ENCODE results near the gene HSPA5. TPM values are rescaled to one million over a fixed set of nuclear protein-coding genes. Genes with fewer than 3 reads are reported as not detected.
A peak's percentile ranks its signal among the peaks of the same experiment; 100 is the strongest.
"Not testable (repeated sequence)": the region's sequence is repeated elsewhere in the genome, so short reads cannot be mapped to it uniquely, and the experiment has no call there.

Gene HSPA5
- total and polyA plus RNA-seq, 5 donors from 2014 or later = 132 to 167 (median 150) TPM

DNA sequence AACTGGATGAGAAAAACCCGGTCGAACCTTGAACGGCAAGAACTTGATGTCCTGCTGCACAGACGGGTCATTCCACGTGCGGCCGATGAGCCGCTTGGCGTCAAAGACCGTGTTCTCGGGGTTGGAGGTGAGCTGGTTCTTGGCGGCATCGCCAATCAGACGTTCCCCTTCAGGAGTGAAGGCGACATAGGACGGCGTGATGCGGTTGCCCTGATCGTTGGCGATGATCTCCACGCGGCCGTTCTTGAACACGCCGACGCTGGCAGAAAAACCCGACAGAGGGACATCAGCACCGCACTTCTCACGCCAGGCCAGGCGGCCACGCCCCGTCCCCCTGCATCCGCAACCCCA is 519 bp downstream of the HSPA5 start:
- peaks cover 6% of the 10 kb centered on the region for H3K27me3 Mint-ChIP-seq
- peaks cover 42% of the 10 kb centered on the region for H3K36me3 Mint-ChIP-seq
- peaks cover 39% of the 10 kb centered on the region for H3K36me3 ChIP-seq (ENCODE audit: control insufficient read depth, insufficient read depth, low read length)
- H3K4me1 Mint-ChIP-seq = peaks cover 26 to 62% (median 46%) of the 10 kb centered on the region in 4 donors
- no peaks in the 10 kb centered on the region for H3K9me3 Mint-ChIP-seq
- H3K4me3 ChIP-seq (ENCODE audit: low read depth, low read length) = peak overlapping the region; percentile 87
- DNase-seq (peak in 1 of 3 donors; percentile 63), ATAC-seq (ENCODE audit: low read depth in 2 of 2) (no peak)
- peaks cover 52% of the 10 kb centered on the region for H3K4me1 ChIP-seq (ENCODE audit: control insufficient read depth, insufficient read depth, low read length, poor library complexity, severe bottlenecking)
- peak overlapping the region; percentile 93 to 99 (median 96) for H3K4me3 Mint-ChIP-seq
- H3K27ac ChIP-seq (ENCODE audit: insufficient read depth, low read length, poor library complexity, severe bottlenecking) = peak overlapping the region; percentile 94
- H3K27ac Mint-ChIP-seq = peak overlapping the region; percentile 97 to 100 (median 99)
- H3K27me3 ChIP-seq (ENCODE audit: control insufficient read depth, insufficient read depth, low read length) = no peaks in the 10 kb centered on the region
- no peaks in the 10 kb centered on the region for H3K9me3 ChIP-seq (ENCODE audit: control insufficient read depth in 2 of 2, low read length in 2 of 2)

DNA sequence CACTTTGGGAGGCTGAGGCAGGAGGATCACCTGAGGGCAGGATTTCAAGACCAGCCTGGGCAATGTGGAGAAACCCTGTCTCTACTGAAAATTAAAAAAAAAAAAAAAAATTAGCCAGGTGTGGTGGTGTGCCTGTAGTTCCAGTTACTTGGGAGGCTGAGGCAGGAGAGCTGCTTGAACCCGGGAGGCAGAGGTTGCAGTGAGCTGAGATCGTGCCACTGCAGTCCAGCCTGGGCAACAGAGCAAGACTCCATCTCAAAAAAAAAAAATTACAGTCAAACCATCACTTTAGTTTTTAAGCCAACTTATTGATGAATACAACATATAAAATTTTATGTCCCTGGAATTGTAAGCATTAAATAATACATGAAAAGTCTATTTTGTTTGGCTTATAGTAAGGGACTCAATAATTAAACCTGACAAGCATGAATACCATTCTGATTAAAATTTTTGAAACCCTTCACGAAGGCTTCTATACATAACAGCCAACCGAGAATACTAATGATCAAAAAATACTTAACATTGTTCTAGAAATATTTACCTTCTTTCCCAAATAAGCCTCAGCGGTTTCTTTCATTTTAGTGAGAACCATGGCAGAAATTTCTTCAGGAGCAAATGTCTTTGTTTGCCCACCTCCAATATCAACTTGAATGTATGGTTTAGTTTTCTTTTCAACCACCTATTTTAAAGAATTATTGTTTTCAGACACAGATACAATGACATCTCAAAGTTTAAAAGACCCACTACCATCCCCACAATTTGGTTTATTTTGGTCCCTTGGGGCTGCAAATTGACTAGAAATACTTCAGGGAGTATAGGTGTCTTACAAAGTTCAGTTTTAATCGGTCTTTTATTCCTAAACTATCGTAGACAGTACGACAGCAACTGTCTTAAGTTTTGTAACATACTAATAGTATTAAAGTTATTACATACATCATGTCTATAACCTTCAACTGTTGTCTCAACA is 1.2 kb downstream of the HSPA5 start:
- no peak for DNase-seq

DNA sequence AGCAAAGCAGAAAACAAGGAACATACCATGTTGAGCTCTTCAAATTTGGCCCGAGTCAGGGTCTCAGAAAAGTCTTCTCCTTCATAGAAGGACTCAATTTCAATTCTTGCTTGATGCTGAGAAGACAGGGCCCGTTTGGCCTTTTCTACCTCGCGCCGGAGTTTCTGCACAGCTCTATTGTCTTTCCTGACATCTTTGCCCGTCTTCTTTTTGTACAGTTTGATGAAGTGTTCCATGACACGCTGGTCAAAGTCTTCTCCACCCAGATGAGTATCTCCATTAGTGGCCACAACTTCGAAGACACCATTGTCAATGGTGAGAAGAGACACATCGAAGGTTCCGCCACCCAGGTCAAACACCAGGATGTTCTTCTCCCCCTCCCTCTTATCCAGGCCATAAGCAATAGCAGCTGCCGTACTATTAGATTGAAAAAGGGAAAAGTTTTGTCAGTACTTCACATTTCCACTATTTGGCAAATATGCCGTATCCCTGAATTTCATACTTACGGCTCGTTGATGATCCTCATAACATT is 2.2 kb downstream of the HSPA5 start:
- peak overlapping the region; percentile 93 to 99 (median 96) for H3K4me3 Mint-ChIP-seq
- H3K9me3 ChIP-seq (ENCODE audit: control insufficient read depth in 2 of 2, low read length in 2 of 2) = no peaks in the 10 kb centered on the region
- peaks cover 31 to 70% (median 53%) of the 10 kb centered on the region in 4 donors for H3K4me1 Mint-ChIP-seq
- H3K27me3 Mint-ChIP-seq = peaks cover 6% of the 10 kb centered on the region
- peaks cover 53% of the 10 kb centered on the region for H3K4me1 ChIP-seq (ENCODE audit: control insufficient read depth, insufficient read depth, low read length, poor library complexity, severe bottlenecking)
- ATAC-seq (ENCODE audit: low read depth in 2 of 2) (no peak), DNase-seq (no peak)
- no peaks in the 10 kb centered on the region for H3K9me3 Mint-ChIP-seq
- H3K27me3 ChIP-seq (ENCODE audit: control insufficient read depth, insufficient read depth, low read length) = no peaks in the 10 kb centered on the region
- peak overlapping the region; percentile 18 for H3K27ac ChIP-seq (ENCODE audit: insufficient read depth, low read length, poor library complexity, severe bottlenecking)
- H3K36me3 ChIP-seq (ENCODE audit: control insufficient read depth, insufficient read depth, low read length) = peaks cover 51% of the 10 kb centered on the region
- peak overlapping the region; percentile 9 to 78 (median 61) for H3K27ac Mint-ChIP-seq
- peak overlapping the region; percentile 87 for H3K4me3 ChIP-seq (ENCODE audit: low read depth, low read length)
- peaks cover 48% of the 10 kb centered on the region for H3K36me3 Mint-ChIP-seq

More for the DNA sequence above, 1.2 kb downstream of the HSPA5 start:
- H3K27ac ChIP-seq (ENCODE audit: insufficient read depth, low read length, poor library complexity, severe bottlenecking) = peak overlapping the region; percentile 94
- ATAC-seq (ENCODE audit: low read depth in 2 of 2) = no peak
- H3K36me3 Mint-ChIP-seq = peaks cover 48% of the 10 kb centered on the region
- peaks cover 53% of the 10 kb centered on the region for H3K4me1 ChIP-seq (ENCODE audit: control insufficient read depth, insufficient read depth, low read length, poor library complexity, severe bottlenecking)
- no peaks in the 10 kb centered on the region for H3K9me3 Mint-ChIP-seq
- peak overlapping the region; percentile 87 for H3K4me3 ChIP-seq (ENCODE audit: low read depth, low read length)
- H3K4me3 Mint-ChIP-seq = peak overlapping the region; percentile 93 to 99 (median 96)
- no peaks in the 10 kb centered on the region for H3K9me3 ChIP-seq (ENCODE audit: control insufficient read depth in 2 of 2, low read length in 2 of 2)
- peaks cover 31 to 69% (median 53%) of the 10 kb centered on the region in 4 donors for H3K4me1 Mint-ChIP-seq
- H3K36me3 ChIP-seq (ENCODE audit: control insufficient read depth, insufficient read depth, low read length) = peaks cover 46% of the 10 kb centered on the region
- no peaks in the 10 kb centered on the region for H3K27me3 ChIP-seq (ENCODE audit: control insufficient read depth, insufficient read depth, low read length)
- H3K27ac Mint-ChIP-seq = peak overlapping the region; percentile 97 to 100 (median 99)
- peaks cover 6% of the 10 kb centered on the region for H3K27me3 Mint-ChIP-seq

DNA sequence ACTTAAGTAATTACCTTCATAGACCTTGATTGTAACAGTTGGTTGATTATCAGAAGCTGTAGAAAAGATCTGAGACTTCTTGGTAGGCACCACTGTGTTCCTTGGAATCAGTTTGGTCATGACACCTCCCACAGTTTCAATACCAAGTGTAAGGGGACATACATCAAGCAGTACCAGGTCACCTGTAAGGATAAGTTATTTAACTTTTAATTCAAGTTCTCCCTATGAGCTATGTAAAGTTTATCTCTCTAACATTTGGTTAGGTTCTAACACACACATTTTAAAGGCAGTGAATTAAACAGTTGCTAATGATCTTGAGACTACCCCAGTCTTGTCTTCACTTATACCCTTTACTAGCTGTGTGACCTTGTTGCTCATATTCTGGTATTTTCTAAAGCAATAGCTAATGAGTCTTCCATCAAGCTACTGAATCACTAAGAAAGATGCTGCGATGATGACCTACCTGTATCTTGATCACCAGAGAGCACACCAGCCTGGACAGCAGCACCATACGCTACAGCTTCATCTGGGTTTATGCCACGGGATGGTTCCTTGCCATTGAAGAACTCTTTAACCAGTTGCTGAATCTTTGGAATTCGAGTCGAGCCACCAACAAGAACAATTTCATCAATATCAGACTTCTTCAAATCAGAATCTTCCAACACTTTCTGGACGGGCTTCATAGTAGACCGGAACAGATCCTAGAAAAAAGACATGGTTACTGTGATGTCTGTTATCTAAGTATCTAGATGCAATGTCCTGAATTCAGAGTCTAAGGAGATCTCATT is 2.8 kb downstream of the HSPA5 start:
- Mint-ChIP-seq H3K4me3 (peak overlapping the region; percentile 93 to 99 (median 96)), H3K36me3 (peaks cover 52% of the 10 kb centered on the region), H3K27ac (peak overlapping the region; percentile 41 to 89 (median 61)), H3K4me1 (peaks cover 31 to 73% (median 53%) of the 10 kb centered on the region in 4 donors), H3K9me3 (no peaks in the 10 kb centered on the region), H3K27me3 (peaks cover 6% of the 10 kb centered on the region)
- H3K4me1 ChIP-seq (ENCODE audit: control insufficient read depth, insufficient read depth, low read length, poor library complexity, severe bottlenecking) = peaks cover 53% of the 10 kb centered on the region
- peaks cover 57% of the 10 kb centered on the region for H3K36me3 ChIP-seq (ENCODE audit: control insufficient read depth, insufficient read depth, low read length)
- ATAC-seq (ENCODE audit: low read depth in 2 of 2) (no peak), DNase-seq (peak in 1 of 3 donors; percentile 33)
- H3K27ac ChIP-seq (ENCODE audit: insufficient read depth, low read length, poor library complexity, severe bottlenecking) = no peak overlapping the region
- H3K4me3 ChIP-seq (ENCODE audit: low read depth, low read length) = peak overlapping the region; percentile 87
- H3K9me3 ChIP-seq (ENCODE audit: control insufficient read depth in 2 of 2, low read length in 2 of 2) = no peaks in the 10 kb centered on the region
- H3K27me3 ChIP-seq (ENCODE audit: control insufficient read depth, insufficient read depth, low read length) = no peaks in the 10 kb centered on the region

DNA sequence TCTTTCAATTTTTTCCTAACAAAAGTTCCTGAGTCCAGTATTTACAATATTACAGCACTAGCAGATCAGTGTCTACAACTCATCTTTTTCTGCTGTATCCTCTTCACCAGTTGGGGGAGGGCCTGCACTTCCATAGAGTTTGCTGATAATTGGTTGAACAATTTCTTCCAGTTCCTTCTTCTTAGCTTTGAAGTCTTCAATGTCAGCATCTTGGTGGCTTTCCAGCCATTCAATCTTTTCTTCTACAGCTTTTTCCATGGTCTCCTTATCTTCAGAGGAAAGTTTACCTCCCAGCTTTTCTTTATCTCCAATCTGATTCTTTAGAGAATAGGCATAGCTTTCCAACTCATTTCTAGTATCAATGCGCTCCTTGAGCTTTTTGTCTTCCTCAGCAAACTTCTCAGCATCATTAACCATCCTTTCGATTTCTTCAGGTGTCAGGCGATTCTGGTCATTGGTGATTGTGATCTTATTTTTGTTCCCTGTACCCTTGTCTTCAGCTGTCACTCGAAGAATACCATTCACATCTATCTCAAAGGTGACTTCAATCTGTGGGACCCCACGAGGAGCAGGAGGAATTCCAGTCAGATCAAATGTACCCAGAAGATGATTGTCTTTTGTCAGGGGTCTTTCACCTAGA is 4.5 kb downstream of the HSPA5 start:
- H3K9me3 Mint-ChIP-seq; H3K27me3 ChIP-seq (ENCODE audit: control insufficient read depth, insufficient read depth, low read length); H3K27me3 Mint-ChIP-seq; DNase-seq; ATAC-seq (ENCODE audit: low read depth in 2 of 2); H3K9me3 ChIP-seq (ENCODE audit: control insufficient read depth in 2 of 2, low read length in 2 of 2): not testable (repeated sequence)
- H3K27ac Mint-ChIP-seq = peak overlapping the region in 2 of 3 donors; percentile 61 to 63
- peaks cover 31 to 68% (median 47%) of the 10 kb centered on the region in 4 donors for H3K4me1 Mint-ChIP-seq
- peaks cover 51% of the 10 kb centered on the region for H3K36me3 Mint-ChIP-seq
- peaks cover 46% of the 10 kb centered on the region for H3K4me1 ChIP-seq (ENCODE audit: control insufficient read depth, insufficient read depth, low read length, poor library complexity, severe bottlenecking)
- peaks cover 62% of the 10 kb centered on the region for H3K36me3 ChIP-seq (ENCODE audit: control insufficient read depth, insufficient read depth, low read length)
- peak overlapping the region; percentile 47 for H3K27ac ChIP-seq (ENCODE audit: insufficient read depth, low read length, poor library complexity, severe bottlenecking)
- peak overlapping the region; percentile 53 for H3K4me3 ChIP-seq (ENCODE audit: low read depth, low read length)
- H3K4me3 Mint-ChIP-seq = peak overlapping the region; percentile 49 to 99 (median 83)

DNA sequence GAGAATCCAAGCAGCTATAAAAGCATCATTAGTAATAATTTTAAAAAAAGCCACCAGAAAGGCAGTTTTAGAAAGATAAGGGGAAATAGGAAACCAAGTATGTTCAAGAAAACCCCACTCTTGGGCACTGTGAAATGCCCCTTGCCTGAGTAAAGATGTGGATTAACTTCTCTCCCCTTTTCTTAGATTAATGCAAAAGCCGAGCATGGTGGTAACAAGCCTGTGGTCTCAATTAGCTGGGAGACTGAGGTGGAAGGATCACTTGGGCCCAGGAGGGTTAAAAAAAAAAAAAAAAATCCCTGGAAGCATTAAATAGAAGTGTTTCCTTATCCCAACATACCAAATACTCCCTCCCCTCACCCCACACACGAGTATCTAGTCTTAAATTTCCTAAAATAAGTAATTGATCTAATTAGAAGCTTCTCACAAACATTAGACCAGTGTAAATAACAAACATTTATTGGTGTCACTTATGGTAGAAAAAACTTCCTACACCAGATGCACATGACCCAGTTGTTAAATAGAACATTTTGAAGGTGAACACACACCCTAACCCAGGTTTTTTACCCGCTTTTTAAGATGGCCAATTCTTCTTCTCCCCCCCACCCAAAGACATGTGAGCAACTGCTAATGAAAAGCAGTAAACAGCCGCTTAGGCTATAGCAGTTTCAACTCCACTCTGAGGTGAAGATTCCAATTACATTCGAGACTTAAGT is 5.2 kb downstream of the HSPA5 start:
- Mint-ChIP-seq H3K9me3 (no peaks in the 10 kb centered on the region), H3K4me1 (peaks cover 27 to 61% (median 44%) of the 10 kb centered on the region in 4 donors), H3K27me3 (no peaks in the 10 kb centered on the region), H3K27ac (peak overlapping the region in 1 of 3 donors; percentile 63), H3K4me3 (peak overlapping the region; percentile 24 to 99 (median 83)), H3K36me3 (peaks cover 46% of the 10 kb centered on the region)
- Histone ChIP-seq H3K36me3 (ENCODE audit: control insufficient read depth, insufficient read depth, low read length) (peaks cover 62% of the 10 kb centered on the region), H3K4me3 (ENCODE audit: low read depth, low read length) (peak overlapping the region; percentile 47), H3K4me1 (ENCODE audit: control insufficient read depth, insufficient read depth, low read length, poor library complexity, severe bottlenecking) (peaks cover 45% of the 10 kb centered on the region), H3K27me3 (ENCODE audit: control insufficient read depth, insufficient read depth, low read length) (no peaks in the 10 kb centered on the region), H3K27ac (ENCODE audit: insufficient read depth, low read length, poor library complexity, severe bottlenecking) (peak overlapping the region; percentile 47), H3K9me3 (ENCODE audit: control insufficient read depth in 2 of 2, low read length in 2 of 2) (no peaks in the 10 kb centered on the region)
- DNase-seq = no peak
- no peak for ATAC-seq (ENCODE audit: low read depth in 2 of 2)
